GM15510 (cell line): Measurements from ENCODE around the gene OR6P1.

Experiments used
- POLR2A ChIP-seq: IDR thresholded peaks from 3 replicates; pipeline ENCODE4 v1.6.1; 2011; ENCODE audit warnings: borderline replicate concordance; ENCODE audit not compliant: insufficient read length; ENCODE audit errors: extremely low read depth

OR6P1 gene

GRCh38 chr1:158570480-158570879, at the start of gene OR6P1:
OR6P1 (minus strand) TSS chr1:158570580; CDS start chr1:158563604, 6,976 bp downstream.
- TF ChIP-seq POLR2A: no peak

- no peak for TF ChIP-seq POLR2A
Measured at GRCh38 chr1:158613764-158614163, 43.4 kb upstream of the OR6P1 start.

GRCh38 chr1:158611916-158612315, 41.5 kb upstream of the OR6P1 start:
- TF ChIP-seq POLR2A: no peak

GRCh38 chr1:158607296-158607695, 36.9 kb upstream of the OR6P1 start:
- TF ChIP-seq POLR2A: no peak

GRCh38 chr1:158604968-158605367, 34.6 kb upstream of the OR6P1 start, which contains the start of gene OR10Z1:
OR10Z1 (plus strand) TSS chr1:158605268; CDS start chr1:158606439, 1,171 bp downstream.
- no peak for TF ChIP-seq POLR2A

GRCh38 chr1:158600735-158601134, 30.4 kb upstream of the OR6P1 start:
- TF ChIP-seq POLR2A: no peak

GRCh38 chr1:158586942-158587341, 16.6 kb upstream of the OR6P1 start:
- no peak for TF ChIP-seq POLR2A

- no peak for TF ChIP-seq POLR2A
Measured at GRCh38 chr1:158583962-158584361, 13.6 kb upstream of the OR6P1 start.

- no peak for TF ChIP-seq POLR2A
Measured at GRCh38 chr1:158579733-158580132, 9.4 kb upstream of the OR6P1 start, which contains the start of gene OR10X1. OR10X1 (minus strand) TSS chr1:158579899; CDS start chr1:158579899, 0 bp downstream.

GRCh38 chr1:158577561-158577960, 7.2 kb upstream of the OR6P1 start:
- TF ChIP-seq POLR2A: no peak

GRCh38 chr1:158572226-158572625, 1.8 kb upstream of the OR6P1 start:
- no peak for TF ChIP-seq POLR2A

GRCh38 chr1:158564608-158565007, 5.8 kb downstream of the OR6P1 start:
- no peak for TF ChIP-seq POLR2A

- no peak for TF ChIP-seq POLR2A
Measured at GRCh38 chr1:158563853-158564252, 6.5 kb downstream of the OR6P1 start.

- no peak for TF ChIP-seq POLR2A
Measured at GRCh38 chr1:158559696-158560095, 10.7 kb downstream of the OR6P1 start.

- no peak for TF ChIP-seq POLR2A
Measured at GRCh38 chr1:158554352-158554751, 16.0 kb downstream of the OR6P1 start, which contains the start of gene OR6Y1. OR6Y1 (minus strand) TSS chr1:158554405; CDS start chr1:158548105, 6,300 bp downstream.

GRCh38 chr1:158552296-158552695, 18.1 kb downstream of the OR6P1 start:
- TF ChIP-seq POLR2A: no peak

- TF ChIP-seq POLR2A: no peak
Measured at GRCh38 chr1:158547533-158547932, 22.8 kb downstream of the OR6P1 start.
